GM23248 (cell line): Measurements from ENCODE around the gene SERPINB1. TPM values are rescaled to one million over a fixed set of nuclear protein-coding genes. Genes with fewer than 3 reads are reported as not detected.

Experiments
- DNase-seq: peaks from one replicate; pipeline ENCODE4 v3.0.0-alpha.2; 2015
- H2AFZ ChIP-seq: fragments of 200-600 bp; sonication (generic); 2 replicates; pipeline ENCODE4 v1.6.1; 2016; ENCODE audit warnings: antibody characterized with exemption
- H3F3A ChIP-seq: fragments of 200-600 bp; sonication (generic); 2 replicates; pipeline ENCODE4 v1.6.1; 2016; ENCODE audit warnings: mild to moderate bottlenecking, antibody characterized with exemption, mixed run types; ENCODE audit not compliant: insufficient read depth
- H3K27ac ChIP-seq: fragments of 200-600 bp; sonication (generic); 2 replicates; pipeline ENCODE4 v1.5.1; 2016; ENCODE audit warnings: mild to moderate bottlenecking
- H3K27me3 ChIP-seq: fragments of 200-600 bp; sonication (generic); replicated peaks from 2 replicates; pipeline ENCODE4 v1.6.1; 2016; ENCODE audit warnings: mild to moderate bottlenecking; ENCODE audit not compliant: insufficient read depth
- H3K36me3 ChIP-seq: fragments of 200-600 bp; sonication (generic); 2 replicates; pipeline ENCODE4 v1.6.1; 2016; ENCODE audit warnings: low read depth, mild to moderate bottlenecking
- H3K4me1 ChIP-seq: fragments of 200-600 bp; sonication (generic); 2 replicates; pipeline ENCODE4 v1.6.1; 2016; ENCODE audit warnings: mild to moderate bottlenecking; ENCODE audit not compliant: insufficient read depth
- H3K4me2 ChIP-seq: fragments of 200-600 bp; sonication (generic); one replicate; pipeline ENCODE4 v1.6.1; 2016; ENCODE audit warnings: mild to moderate bottlenecking; ENCODE audit not compliant: unreplicated experiment
- H3K4me3 ChIP-seq: fragments of 200-600 bp; sonication (generic); 2 replicates; pipeline ENCODE4 v1.5.1; 2016; ENCODE audit warnings: mild to moderate bottlenecking
- H3K79me2 ChIP-seq: fragments of 200-600 bp; sonication (generic); 2 replicates; pipeline ENCODE4 v1.6.1; 2016; ENCODE audit warnings: mild to moderate bottlenecking; ENCODE audit not compliant: insufficient read depth
- H3K9ac ChIP-seq: fragments of 200-600 bp; sonication (generic); 2 replicates; pipeline ENCODE4 v1.6.1; 2016; ENCODE audit warnings: mild to moderate bottlenecking
- H3K9me2 ChIP-seq: fragments of 200-600 bp; sonication (generic); 2 replicates; pipeline ENCODE4 v1.6.1; 2016; ENCODE audit warnings: mixed run types, mild to moderate bottlenecking, moderate library complexity; ENCODE audit not compliant: insufficient read depth
- H3K9me3 ChIP-seq: fragments of 200-600 bp; sonication (generic); one replicate; pipeline ENCODE4 v1.6.1; 2017; ENCODE audit warnings: low read depth
- H4K20me1 ChIP-seq: fragments of 200-600 bp; sonication (generic); 2 replicates; pipeline ENCODE4 v1.6.0; 2016; ENCODE audit not compliant: insufficient read depth
- EZH2 ChIP-seq: fragments of 200-600 bp; sonication (generic); IDR thresholded peaks from 2 replicates; pipeline ENCODE4 v1.6.1; 2018; ENCODE audit warnings: antibody characterized with exemption, mild to moderate bottlenecking; ENCODE audit not compliant: insufficient read depth, poor library complexity, severe bottlenecking
- EZH2phosphoT487 ChIP-seq: fragments of 200-600 bp; sonication (generic); IDR thresholded peaks from 2 replicates; pipeline ENCODE4 v1.6.1; 2018; ENCODE audit warnings: antibody characterized with exemption, moderate library complexity, mild to moderate bottlenecking, low read depth; ENCODE audit not compliant: insufficient read depth
- WGBS, 2 experiments: methylation state at CpG; one replicate each; pipeline ENCODE4 v1.1.6; 2015 to 2017; ENCODE audit warnings: low lambda C conversion rate in 2 of 2, low coverage in 1 of 2; ENCODE audit errors: missing lambda C conversion rate in 2 of 2; 5-methylcytosine and 5-hydroxymethylcytosine counted together
- in situ Hi-C: fragments of 300-500 bp; cut with MboI; formaldehyde crosslinking; loops from 2 replicates; pipeline ENCODE4 v1.15.0; 2020
- polyA plus RNA-seq: library from polyadenylated mRNA; unstranded; fragments of >200 nt; fragmentation: Nextera tagmentation; extraction: Ambion mirVana; gene quantifications from 2 replicates; pipeline ENCODE4 v1.2.1, GENCODE V29; 2016
- total RNA-seq: library from RNA; depleted of rRNA; stranded (reverse); fragments of >200 nt; shearing (Covaris generic); gene quantifications from 2 replicates; pipeline ENCODE4 v1.2.3, GENCODE V29; 2014; rRNA removed

The SERPINB1 gene
- total RNA-seq (13.8 and 28.3 TPM in 2 replicates), polyA plus RNA-seq (32.5 and 32.8 TPM in 2 replicates)

DNA sequence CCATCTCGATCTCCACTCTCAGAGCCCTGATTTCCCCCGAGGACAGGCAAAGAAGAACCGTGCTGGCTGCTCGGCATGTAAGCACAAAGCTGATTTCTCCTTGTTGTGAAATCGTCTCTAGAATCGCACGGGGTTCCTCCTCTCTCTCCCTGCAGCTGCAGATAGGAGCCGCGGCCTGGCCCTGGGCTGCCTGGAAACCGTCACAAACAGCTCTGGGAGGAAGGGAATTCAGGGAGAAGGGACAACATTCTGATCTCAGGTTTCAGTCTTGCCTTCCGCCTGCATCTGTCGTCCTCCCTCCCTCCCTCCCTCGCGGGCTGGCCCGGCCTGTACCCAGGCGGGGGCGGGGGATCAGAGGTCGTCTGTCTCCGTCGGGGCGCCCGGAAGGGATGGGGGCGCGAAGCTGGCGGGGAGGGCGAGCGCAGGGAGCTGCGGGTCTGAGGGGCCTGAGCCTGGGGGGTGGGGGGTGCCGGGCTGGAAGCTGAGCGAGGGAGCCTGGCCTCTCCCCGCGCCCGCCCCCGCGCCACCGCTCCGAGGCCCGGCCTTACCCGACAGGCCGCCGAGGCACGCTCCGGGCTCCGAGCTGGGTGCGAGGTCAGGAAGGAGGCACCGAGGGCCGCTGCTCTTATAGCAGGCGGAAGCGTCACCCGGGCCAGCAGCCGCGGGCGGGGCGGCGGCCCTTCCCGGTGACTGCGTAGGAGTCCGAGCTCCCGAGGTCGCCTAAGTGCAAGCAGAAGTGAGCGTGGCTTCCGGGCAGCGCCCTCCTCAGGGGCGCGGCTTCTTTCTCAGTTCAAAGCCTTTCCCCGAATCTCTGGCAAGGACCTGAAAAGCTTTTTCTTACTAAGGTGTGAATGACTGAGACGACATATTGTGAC lies at the start of gene SERPINB1:
Gene SERPINB1, minus strand, starts transcription at position 600 of the 875 bp plus-strand sequence. CDS start 1,277 bp downstream, outside the sequence.
- in situ Hi-C loops: no loop called here
- Histone ChIP-seq H3F3A (peaks cover 47% of the 10 kb centered on the region), H3K27me3 (no peaks in the 10 kb centered on the region), H3K79me2 (peaks cover 13% of the 10 kb centered on the region; the same call in 1 of the 2 replicates), H3K36me3 (0 out of 2 replicates have a peak, but pooled peaks cover 3% of the 10 kb centered on the region), H3K27ac (peak within 1 kb of the TSS; percentile 92), H3K4me3 (peak within 1 kb of the TSS; percentile 73), H3K9me3 (no peaks in the 10 kb centered on the region), H3K9me2 (no peaks in the 10 kb centered on the region), H2AFZ (peak within 1 kb of the TSS; percentile 72), H3K9ac (peak within 1 kb of the TSS; percentile 92), H3K4me1 (peaks cover 42% of the 10 kb centered on the region), H4K20me1 (no peaks in the 10 kb centered on the region), H3K4me2 (peak within 1 kb of the TSS; percentile 99)
- 1 to 3% methylated on average over 38 to 58 of the region's 67 CpGs for WGBS, 2 experiments
- peak; percentile 94 for DNase-seq
- no peak for TF ChIP-seq EZH2
- TF ChIP-seq EZH2phosphoT487: no peak

DNA sequence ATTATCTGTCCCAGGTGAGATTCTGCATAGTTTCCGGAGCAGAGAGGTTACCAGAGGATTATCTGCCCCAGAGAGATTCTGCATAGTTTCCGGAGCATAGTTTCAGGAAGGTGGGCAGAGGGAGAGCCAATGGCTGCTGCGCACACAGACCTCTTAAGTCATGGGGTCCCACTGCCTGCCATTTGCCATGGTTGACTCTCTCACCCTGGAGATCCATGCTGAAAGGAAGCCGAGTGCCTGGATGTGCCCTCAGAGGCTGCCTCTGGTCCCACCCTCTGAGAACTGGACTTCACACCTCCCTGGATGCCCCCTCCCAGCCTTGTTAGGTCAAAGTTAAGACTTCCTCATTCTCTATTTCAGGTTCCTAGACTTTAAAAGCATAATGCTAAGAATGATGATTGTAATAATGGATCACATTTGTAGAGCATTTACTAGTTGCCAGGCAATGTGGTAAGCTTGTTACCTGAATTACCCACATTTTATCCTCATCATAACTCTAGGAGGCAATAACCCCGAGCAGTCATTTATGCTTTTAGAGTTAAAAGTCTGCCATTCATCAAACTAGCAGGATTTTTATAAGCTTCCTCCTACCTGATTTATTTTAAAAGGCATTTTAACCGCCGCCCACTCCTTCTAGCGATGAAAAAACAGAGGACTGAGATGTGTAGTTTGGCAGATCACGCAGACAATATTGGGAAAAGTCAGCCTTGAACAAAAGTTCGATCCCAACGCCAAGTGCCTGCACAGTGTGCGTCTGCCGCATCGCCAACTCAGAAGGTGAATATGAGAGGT lies 49.5 kb upstream of the SERPINB1 start:
- no peak for DNase-seq
- in situ Hi-C loops: no loop called here

GRCh38 chr6:2885967-2886735 lies 44.5 kb upstream of the SERPINB1 start:
- no peak overlapping the region for H3K27ac ChIP-seq
- TF ChIP-seq EZH2: no peak
- TF ChIP-seq EZH2phosphoT487: no peak
- no peaks in the 10 kb centered on the region for H3K27me3 ChIP-seq
- no peak for DNase-seq
- H3K4me3 ChIP-seq: no peak overlapping the region
- H3K79me2 ChIP-seq: no peaks in the 10 kb centered on the region
- WGBS, 2 experiments: 70 to 78% methylated on average over 6 of the region's 6 CpGs
- H3K9ac ChIP-seq: no peak overlapping the region
- H2AFZ ChIP-seq: no peak overlapping the region
- no peaks in the 10 kb centered on the region for H3K9me2 ChIP-seq
- no peaks in the 10 kb centered on the region for H3F3A ChIP-seq
- in situ Hi-C loops: no loop called here
- no peaks in the 10 kb centered on the region for H4K20me1 ChIP-seq
- no peaks in the 10 kb centered on the region for H3K36me3 ChIP-seq
- no peaks in the 10 kb centered on the region for H3K4me1 ChIP-seq
- H3K4me2 ChIP-seq: no peak overlapping the region
- no peaks in the 10 kb centered on the region for H3K9me3 ChIP-seq

More for the DNA sequence above, 49.5 kb upstream of the SERPINB1 start:
- Histone ChIP-seq H2AFZ (no peak overlapping the region), H3K4me2 (no peak overlapping the region), H3K27me3 (no peaks in the 10 kb centered on the region), H3K27ac (no peak overlapping the region), H3K4me1 (no peaks in the 10 kb centered on the region), H3K4me3 (no peak overlapping the region), H4K20me1 (no peaks in the 10 kb centered on the region), H3K79me2 (no peaks in the 10 kb centered on the region), H3K9me2 (no peaks in the 10 kb centered on the region), H3F3A (no peaks in the 10 kb centered on the region), H3K36me3 (no peaks in the 10 kb centered on the region), H3K9me3 (no peaks in the 10 kb centered on the region), H3K9ac (no peak overlapping the region)
- 90 to 94% methylated on average over 14 of the region's 14 CpGs for whole genome bisulfite sequencing, 2 experiments
- TF ChIP-seq EZH2: no peak
- no peak for TF ChIP-seq EZH2phosphoT487

- DNase-seq: no peak
- no peak overlapping the region for H3K4me2 ChIP-seq
- TF ChIP-seq EZH2: no peak
- TF ChIP-seq EZH2phosphoT487: no peak
- H3K27me3 ChIP-seq: no peaks in the 10 kb centered on the region
- in situ Hi-C loops: no loop called here
- no peaks in the 10 kb centered on the region for H3K4me1 ChIP-seq
- H3K79me2 ChIP-seq: no peaks in the 10 kb centered on the region
- WGBS, 2 experiments: 95% methylated on average over 3 of the region's 3 CpGs
- no peaks in the 10 kb centered on the region for H3K9me3 ChIP-seq
- no peaks in the 10 kb centered on the region for H3K36me3 ChIP-seq
- no peaks in the 10 kb centered on the region for H3F3A ChIP-seq
- H3K9ac ChIP-seq: no peak overlapping the region
- H2AFZ ChIP-seq: no peak overlapping the region
- H3K4me3 ChIP-seq: no peak overlapping the region
- no peak overlapping the region for H3K27ac ChIP-seq
- H4K20me1 ChIP-seq: no peaks in the 10 kb centered on the region
- H3K9me2 ChIP-seq: no peaks in the 10 kb centered on the region
Observed at GRCh38 chr6:2884804-2885203, 43.1 kb upstream of the SERPINB1 start.
